T-helper 17 cell (primary cell): ENCODE measurements around the gene SLC35D3. TPM values are rescaled to one million over a fixed set of nuclear protein-coding genes. Genes with fewer than 3 reads are reported as not detected.
"Not testable (repeated sequence)": the region's sequence is repeated elsewhere in the genome, so short reads cannot be mapped to it uniquely, and the experiment has no call there.

Experiments
- ATAC-seq: fragments of 150-1000 bp; cut with Tn5 transposase; 2 replicates; pipeline ENCODE4 v1.10.0; 2021; ENCODE audit warnings: mild to moderate bottlenecking, moderate library complexity
- DNase-seq, 3 donors: peaks; one replicate each; pipeline versions ENCODE4 v3.0.0 to v3.0.0-alpha.2; 2020 to 2021
- H3K9me3 ChIP-seq: one replicate; pipeline ENCODE4 v1.7.0; 2013; ENCODE audit warnings: low read length, mild to moderate bottlenecking; ENCODE audit not compliant: control insufficient read depth, poor library complexity, severe bottlenecking
- H3K27ac Mint-ChIP-seq: one replicate; pipeline ENCODE4 v1.8.0; 2022; ENCODE audit warnings: mild to moderate bottlenecking, moderate library complexity, mixed read lengths
- H3K27me3 Mint-ChIP-seq: one replicate; pipeline ENCODE4 v1.8.0; 2022; ENCODE audit warnings: mixed read lengths
- H3K36me3 Mint-ChIP-seq: one replicate; pipeline ENCODE4 v1.8.0; 2022; ENCODE audit warnings: low read depth, mixed read lengths
- H3K4me1 Mint-ChIP-seq: one replicate; pipeline ENCODE4 v1.8.0; 2022; ENCODE audit warnings: mild to moderate bottlenecking, mixed read lengths
- H3K4me3 Mint-ChIP-seq: one replicate; pipeline ENCODE4 v1.8.0; 2022; ENCODE audit warnings: mild to moderate bottlenecking, moderate library complexity, mixed read lengths
- total RNA-seq, 4 donors: library from RNA in 2 of 4; stranded (reverse) in 2 of 4; gene quantifications; one replicate each; pipeline ENCODE4 v1.2.3 and lab custom pipeline; 2022 to 2026

The SLC35D3 gene
- total RNA-seq, 2 donors from 2014 or later, result 1.6 TPM; not detected in 1

DNA sequence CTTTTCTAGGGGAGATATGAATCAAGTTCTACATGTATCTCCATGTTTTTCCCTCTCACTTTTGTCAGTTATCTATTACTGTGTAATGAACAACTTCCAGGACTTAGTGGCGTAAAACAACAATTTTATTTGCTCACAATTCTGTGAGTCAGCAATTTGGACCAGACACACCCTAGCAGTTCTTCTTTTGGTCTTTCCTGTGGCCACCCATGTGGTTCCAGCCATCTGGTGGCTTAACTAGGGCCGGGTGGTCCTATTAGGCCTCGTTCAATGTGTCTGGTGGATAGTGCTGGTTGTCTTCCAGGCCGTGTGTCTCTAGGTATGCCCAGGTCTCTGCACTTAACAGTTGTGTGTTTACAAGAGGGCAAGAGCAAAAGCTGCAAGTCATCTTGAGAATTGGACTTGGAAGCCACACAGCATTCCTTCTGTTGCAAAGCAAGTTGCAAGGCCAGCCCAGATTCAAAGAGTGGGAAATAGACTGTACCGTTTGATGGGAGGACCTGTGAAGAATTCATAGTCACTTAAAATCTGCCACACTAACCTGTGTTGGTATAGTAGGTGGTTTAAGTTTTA lies 20.8 kb upstream of the SLC35D3 start:
- H3K9me3 ChIP-seq, result no peaks in the 10 kb centered on the region
- Mint-ChIP-seq H3K27me3 (no peaks in the 10 kb centered on the region), H3K4me3 (no peak overlapping the region), H3K27ac (no peak overlapping the region), H3K4me1 (no peaks in the 10 kb centered on the region), H3K36me3 (peaks cover 2% of the 10 kb centered on the region)
- no peak for DNase-seq
- no peak for ATAC-seq

DNA sequence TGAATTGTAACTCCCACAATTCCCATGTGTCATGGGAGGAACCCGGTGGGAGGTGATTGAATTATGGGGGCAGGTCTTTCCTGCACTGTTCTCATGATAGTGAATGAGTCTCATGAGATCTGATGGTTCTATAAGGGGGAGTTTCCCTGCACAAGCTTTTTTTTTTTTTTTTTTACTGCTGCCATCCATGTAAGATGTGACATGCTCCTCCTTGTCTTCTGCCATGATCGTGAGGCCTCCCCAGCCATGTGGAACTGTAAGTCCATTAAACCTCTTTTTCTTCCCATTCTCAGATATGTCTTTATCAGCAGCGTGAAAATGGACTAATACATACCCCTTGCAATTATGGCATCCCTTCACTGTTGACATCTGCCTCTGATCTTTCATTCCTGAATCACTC lies 17.6 kb upstream of the SLC35D3 start:
- not testable (repeated sequence) for H3K9me3 ChIP-seq

DNA sequence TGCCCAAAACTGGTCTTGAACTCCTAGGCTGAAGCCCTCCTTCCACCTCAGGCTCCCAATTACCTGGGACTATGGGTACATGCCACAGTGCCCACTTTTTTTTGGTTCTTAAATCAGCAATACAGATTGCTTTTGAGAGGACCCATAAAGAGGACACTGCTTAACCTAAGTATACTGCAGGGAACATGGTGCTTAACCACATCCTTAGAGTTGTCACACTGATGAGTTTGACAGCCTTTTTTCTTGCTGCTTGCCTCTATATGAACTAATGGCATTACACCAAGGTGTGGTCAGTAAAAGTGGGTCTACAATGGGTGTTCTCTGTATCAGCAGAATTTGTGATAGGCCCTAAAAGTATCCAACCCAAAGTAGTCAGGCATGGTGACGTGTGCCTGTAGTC lies 7.2 kb upstream of the SLC35D3 start:
- peaks cover 22% of the 10 kb centered on the region for H3K36me3 Mint-ChIP-seq
- H3K9me3 ChIP-seq, result no peaks in the 10 kb centered on the region
- no peak for DNase-seq
- no peak for ATAC-seq
- peaks cover 14% of the 10 kb centered on the region for H3K27me3 Mint-ChIP-seq
- H3K4me1 Mint-ChIP-seq, result peaks cover 5% of the 10 kb centered on the region
- H3K27ac Mint-ChIP-seq, result no peak overlapping the region
- no peak overlapping the region for H3K4me3 Mint-ChIP-seq

More for the DNA sequence above, 17.6 kb upstream of the SLC35D3 start:
- not testable (repeated sequence) for DNase-seq, H3K27me3 Mint-ChIP-seq, H3K36me3 Mint-ChIP-seq, ATAC-seq, H3K27ac Mint-ChIP-seq, H3K4me1 Mint-ChIP-seq, H3K4me3 Mint-ChIP-seq

DNA sequence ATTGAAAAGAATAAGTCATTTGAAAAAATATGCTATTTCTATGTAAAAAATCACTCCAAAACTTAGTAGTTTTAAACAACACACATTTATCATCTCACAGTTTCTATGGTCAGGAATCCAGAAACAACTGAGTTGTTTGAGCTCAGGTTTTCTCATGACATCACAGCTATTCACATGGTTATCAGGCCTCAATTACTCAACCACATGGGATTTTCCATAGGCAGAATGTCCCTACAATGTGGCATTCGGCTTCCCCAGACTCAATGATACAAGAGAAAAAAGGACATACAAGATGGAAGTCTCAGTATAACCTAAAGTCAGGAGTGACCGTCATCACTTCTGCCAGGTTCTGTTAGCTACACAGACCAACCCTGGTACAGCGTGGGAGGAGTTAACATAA lies 3.4 kb upstream of the SLC35D3 start:
- DNase-seq (no peak), ATAC-seq (no peak)
- no peak overlapping the region for H3K4me3 Mint-ChIP-seq
- peaks cover 11% of the 10 kb centered on the region for H3K36me3 Mint-ChIP-seq
- H3K4me1 Mint-ChIP-seq, result peaks cover 21% of the 10 kb centered on the region
- no peak overlapping the region for H3K27ac Mint-ChIP-seq
- peaks cover 35% of the 10 kb centered on the region for H3K27me3 Mint-ChIP-seq
- no peaks in the 10 kb centered on the region for H3K9me3 ChIP-seq

DNA sequence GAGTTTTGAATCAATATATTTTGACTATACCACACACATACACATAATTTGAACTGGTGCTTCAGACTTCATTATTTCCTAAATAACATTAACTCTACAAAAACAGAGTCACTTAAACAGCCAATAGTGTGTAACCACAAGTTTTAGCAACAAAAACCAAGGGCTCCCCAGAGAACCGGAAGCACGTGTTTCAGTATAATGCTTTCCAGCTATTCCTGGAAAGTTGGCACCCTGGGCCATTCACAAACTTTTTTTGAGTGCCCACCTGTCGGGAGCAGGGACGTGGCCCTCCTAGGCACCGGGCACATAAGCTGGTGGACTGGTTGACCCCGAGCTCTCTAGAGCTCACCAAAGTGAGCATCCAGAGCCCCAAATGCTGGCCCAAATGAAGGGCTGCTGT lies 1.9 kb upstream of the SLC35D3 start:
- ATAC-seq, result peak; percentile 12
- peaks cover 45% of the 10 kb centered on the region for H3K27me3 Mint-ChIP-seq

DNA sequence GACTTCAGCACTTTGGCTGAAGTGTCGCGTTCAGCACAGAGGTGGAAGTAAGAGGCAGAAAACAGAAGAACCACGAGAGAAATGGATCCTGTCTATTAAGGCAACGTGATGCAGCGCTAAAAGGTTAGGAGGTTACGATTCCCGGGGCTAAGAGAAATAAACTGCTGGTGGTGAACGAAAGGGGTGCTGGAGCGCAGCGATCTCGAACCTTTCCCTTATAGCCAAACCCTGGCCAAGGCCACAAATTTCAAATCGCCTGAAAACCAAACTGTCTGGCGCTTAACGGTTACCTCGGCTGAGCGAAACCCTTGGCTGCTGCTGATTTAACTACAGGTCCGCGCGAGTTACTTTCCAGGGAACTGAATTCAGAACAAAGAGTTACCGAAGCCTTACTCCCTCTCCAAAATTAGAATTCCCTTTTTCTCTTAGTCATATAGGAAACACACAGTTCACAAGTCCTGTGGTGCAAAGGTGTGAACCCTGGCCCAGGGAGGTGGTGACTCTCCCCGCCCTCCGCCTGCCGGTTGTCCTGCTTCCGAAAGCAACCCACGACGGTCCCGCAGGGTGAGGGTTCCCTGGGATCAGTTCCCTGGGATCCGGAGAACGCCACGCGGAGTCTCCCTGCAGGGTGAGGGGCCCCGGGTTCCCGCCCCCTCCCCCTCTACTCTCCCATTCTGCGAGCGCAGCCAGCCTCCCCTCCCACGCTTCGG lies 1.3 kb upstream of the SLC35D3 start:
- H3K4me3 Mint-ChIP-seq, result peak overlapping the region; percentile 90
- no peaks in the 10 kb centered on the region for H3K9me3 ChIP-seq
- H3K4me1 Mint-ChIP-seq, result peaks cover 23% of the 10 kb centered on the region
- H3K27ac Mint-ChIP-seq, result no peak overlapping the region
- peaks cover 11% of the 10 kb centered on the region for H3K36me3 Mint-ChIP-seq
- peaks cover 45% of the 10 kb centered on the region for H3K27me3 Mint-ChIP-seq
- peak in 1 of 3 donors; percentile 16 for DNase-seq
- peak; percentile 28 for ATAC-seq

More for the DNA sequence above, 1.9 kb upstream of the SLC35D3 start:
- Mint-ChIP-seq H3K4me3 (peak overlapping the region; percentile 90), H3K36me3 (peaks cover 15% of the 10 kb centered on the region), H3K4me1 (peaks cover 25% of the 10 kb centered on the region), H3K27ac (no peak overlapping the region)
- DNase-seq, result no peak
- no peaks in the 10 kb centered on the region for H3K9me3 ChIP-seq

DNA sequence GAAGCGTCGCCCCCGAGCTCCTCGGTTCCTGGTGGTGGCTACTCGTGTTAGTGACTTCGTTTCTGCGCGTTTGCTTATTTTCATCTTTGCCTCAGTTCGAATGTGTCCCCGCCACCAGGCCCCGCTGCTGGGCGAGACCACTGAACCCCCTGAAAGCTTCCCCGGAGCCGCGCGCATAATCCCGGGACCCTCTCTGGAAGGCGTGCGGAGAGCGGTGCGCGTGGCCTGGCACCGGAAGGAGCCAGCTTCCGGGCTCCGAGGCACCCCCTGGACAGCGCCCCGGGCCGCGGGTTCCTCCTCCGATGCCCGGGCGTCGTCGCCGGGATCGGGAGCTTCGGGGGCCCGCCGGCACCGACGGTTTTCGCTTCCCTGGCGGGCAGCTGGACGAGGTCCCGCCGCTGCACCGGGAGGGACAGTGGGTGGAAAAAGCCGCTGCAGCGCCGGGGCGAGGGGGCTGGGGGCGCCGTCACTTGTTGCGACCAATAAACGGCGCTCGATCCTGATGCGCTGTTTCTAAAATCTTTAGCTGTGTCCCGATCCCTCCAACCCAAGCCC lies 643 bp upstream of the SLC35D3 start:
- H3K4me1 Mint-ChIP-seq, result peaks cover 23% of the 10 kb centered on the region
- no peaks in the 10 kb centered on the region for H3K9me3 ChIP-seq
- peaks cover 9% of the 10 kb centered on the region for H3K36me3 Mint-ChIP-seq
- no peak for ATAC-seq
- peak overlapping the region; percentile 90 for H3K4me3 Mint-ChIP-seq
- H3K27me3 Mint-ChIP-seq, result peaks cover 45% of the 10 kb centered on the region
- no peak for DNase-seq
- H3K27ac Mint-ChIP-seq, result no peak overlapping the region

DNA sequence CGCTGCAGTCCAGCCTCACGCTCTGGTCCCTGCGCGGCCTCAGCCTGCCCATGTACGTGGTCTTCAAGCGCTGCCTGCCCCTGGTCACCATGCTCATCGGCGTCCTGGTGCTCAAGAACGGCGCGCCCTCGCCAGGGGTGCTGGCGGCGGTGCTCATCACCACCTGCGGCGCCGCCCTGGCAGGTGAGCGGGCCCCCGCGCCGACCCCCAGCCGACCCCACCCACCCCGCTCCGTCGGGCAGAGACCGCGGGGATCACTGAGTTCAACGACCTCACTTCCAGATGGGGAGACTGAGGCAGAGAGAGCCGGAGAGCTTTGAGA lies 545 bp downstream of the SLC35D3 start:
- no peak for DNase-seq

DNA sequence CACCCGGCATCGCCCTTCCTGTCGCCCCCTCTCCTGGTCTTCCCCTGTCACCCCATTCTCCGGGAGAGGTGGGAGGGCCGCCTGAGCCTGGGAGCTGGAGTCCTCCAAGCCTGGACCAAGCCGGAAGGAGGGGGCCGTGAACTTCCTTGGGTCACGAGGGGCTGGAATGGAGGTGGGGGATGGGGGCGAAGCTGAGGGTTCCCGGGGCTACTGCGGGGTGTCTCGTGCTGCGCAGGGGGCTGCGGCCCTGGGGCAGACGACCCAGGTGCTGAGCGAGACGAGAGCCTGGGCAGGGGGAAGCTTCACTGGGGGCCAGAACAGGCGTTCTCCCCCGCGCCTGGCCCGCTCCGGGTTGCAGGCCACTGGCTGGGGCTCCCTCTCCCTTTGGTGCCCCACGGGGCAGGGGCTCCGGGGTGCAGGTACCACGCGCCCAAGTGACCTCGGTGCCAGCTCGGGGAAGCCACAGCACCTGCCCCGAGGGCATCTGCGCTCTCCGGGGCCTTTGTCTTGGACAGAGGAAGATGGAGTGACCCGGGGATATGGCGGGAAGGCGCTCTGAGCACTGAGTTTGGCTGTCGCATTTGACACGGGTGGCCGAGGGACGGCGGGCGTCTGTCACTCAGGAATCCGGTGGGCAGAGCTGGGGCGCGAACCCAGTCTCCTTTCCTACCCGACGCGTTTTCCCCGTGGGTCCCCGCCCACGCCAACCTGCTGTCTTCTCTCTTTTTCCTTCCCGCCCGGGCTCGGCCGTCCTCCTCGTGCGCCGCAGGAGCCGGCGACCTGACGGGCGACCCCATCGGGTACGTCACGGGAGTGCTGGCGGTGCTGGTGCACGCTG lies 1.2 kb downstream of the SLC35D3 start:
- Mint-ChIP-seq H3K4me1 (peaks cover 23% of the 10 kb centered on the region), H3K27ac (no peak overlapping the region), H3K4me3 (peak overlapping the region; percentile 88), H3K27me3 (peaks cover 57% of the 10 kb centered on the region), H3K36me3 (peaks cover 6% of the 10 kb centered on the region)
- no peak for ATAC-seq
- H3K9me3 ChIP-seq, result no peaks in the 10 kb centered on the region
- no peak for DNase-seq

More for the DNA sequence above, 545 bp downstream of the SLC35D3 start:
- Mint-ChIP-seq H3K27ac (no peak overlapping the region), H3K4me1 (peaks cover 23% of the 10 kb centered on the region), H3K27me3 (peaks cover 57% of the 10 kb centered on the region), H3K36me3 (peaks cover 6% of the 10 kb centered on the region), H3K4me3 (peak overlapping the region; percentile 88)
- ATAC-seq, result peak; percentile 32
- no peaks in the 10 kb centered on the region for H3K9me3 ChIP-seq

DNA sequence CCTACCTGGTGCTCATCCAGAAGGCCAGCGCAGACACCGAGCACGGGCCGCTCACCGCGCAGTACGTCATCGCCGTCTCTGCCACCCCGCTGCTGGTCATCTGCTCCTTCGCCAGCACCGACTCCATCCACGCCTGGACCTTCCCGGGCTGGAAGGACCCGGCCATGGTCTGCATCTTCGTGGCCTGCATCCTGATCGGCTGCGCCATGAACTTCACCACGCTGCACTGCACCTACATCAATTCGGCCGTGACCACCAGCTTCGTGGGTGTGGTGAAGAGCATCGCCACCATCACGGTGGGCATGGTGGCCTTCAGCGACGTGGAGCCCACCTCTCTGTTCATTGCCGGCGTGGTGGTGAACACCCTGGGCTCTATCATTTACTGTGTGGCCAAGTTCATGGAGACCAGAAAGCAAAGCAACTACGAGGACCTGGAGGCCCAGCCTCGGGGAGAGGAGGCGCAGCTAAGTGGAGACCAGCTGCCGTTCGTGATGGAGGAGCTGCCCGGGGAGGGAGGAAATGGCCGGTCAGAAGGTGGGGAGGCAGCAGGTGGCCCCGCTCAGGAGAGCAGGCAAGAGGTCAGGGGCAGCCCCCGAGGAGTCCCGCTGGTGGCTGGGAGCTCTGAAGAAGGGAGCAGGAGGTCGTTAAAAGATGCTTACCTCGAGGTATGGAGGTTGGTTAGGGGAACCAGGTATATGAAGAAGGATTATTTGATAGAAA lies 2.0 kb downstream of the SLC35D3 start:
- peaks cover 6% of the 10 kb centered on the region for H3K36me3 Mint-ChIP-seq
- H3K4me1 Mint-ChIP-seq, result peaks cover 23% of the 10 kb centered on the region
- no peak for DNase-seq
- no peaks in the 10 kb centered on the region for H3K9me3 ChIP-seq
- H3K27me3 Mint-ChIP-seq, result peaks cover 51% of the 10 kb centered on the region
- H3K4me3 Mint-ChIP-seq, result peak overlapping the region; percentile 88
- no peak overlapping the region for H3K27ac Mint-ChIP-seq
- no peak for ATAC-seq

DNA sequence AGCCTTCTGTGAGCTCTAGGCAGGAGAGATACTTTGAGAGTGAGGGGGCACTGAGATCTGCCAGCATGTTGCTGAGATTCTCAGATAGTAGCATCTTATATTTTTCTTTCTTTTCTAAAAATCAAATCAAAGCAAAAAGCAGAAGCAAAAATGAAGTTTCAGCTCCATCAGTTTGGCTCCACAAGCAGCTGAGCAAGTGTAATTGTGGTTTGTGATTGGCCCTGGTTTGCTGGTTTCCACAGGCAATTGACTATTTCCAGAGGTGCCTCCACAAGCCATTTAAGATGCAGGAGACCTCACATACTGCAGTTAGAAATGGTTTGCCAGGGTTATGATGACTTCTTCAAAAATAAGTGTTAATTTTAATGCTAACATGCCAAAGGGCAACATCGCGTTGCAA lies 4.3 kb downstream of the SLC35D3 start:
- no peaks in the 10 kb centered on the region for H3K9me3 ChIP-seq
- Mint-ChIP-seq H3K4me1 (peaks cover 11% of the 10 kb centered on the region), H3K36me3 (peaks cover 8% of the 10 kb centered on the region), H3K27me3 (peaks cover 54% of the 10 kb centered on the region), H3K27ac (no peak overlapping the region), H3K4me3 (no peak overlapping the region)
- no peak for DNase-seq
- ATAC-seq, result no peak

DNA sequence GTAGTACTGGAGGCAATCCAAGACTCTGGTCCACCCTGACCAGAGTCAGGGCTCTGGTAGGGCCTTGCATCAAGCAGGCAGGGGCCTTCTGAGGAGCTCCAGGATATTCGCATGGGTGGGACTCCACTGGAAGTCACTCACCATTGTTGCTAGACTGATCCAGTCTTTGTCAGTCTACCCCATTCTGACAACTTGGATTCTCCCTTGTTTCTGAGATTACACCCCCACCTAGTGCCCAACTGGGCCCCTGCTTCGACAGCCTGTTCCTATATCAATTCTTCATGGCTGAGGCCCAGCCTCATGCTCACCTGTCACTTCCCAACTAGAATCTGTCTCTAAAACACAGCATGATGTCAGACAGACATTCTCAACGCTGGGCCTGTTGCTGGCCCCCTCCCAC lies 5.2 kb downstream of the SLC35D3 start:
- Mint-ChIP-seq H3K4me3 (no peak overlapping the region), H3K36me3 (peaks cover 8% of the 10 kb centered on the region), H3K27me3 (peaks cover 59% of the 10 kb centered on the region), H3K27ac (no peak overlapping the region), H3K4me1 (peaks cover 10% of the 10 kb centered on the region)
- ATAC-seq (no peak), DNase-seq (no peak)
- H3K9me3 ChIP-seq, result no peaks in the 10 kb centered on the region

DNA sequence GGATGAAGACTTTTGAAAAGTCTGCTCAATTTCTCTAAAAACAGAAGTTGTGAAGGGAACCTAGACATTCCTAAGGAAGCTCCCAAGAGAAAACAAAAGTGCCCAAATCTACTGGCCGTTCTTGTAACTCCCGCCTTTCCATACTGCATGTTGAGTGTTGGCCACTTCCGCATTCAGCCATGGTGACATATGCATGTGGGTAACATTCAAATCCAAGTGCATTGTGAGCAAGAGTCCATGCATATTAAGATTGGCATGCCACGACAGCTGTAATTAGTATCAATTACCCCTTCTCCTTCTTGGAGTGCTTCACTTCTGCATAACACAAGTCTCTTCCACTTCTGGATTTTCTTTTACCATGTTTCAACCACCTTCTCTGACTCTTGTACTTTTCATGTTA lies 8.4 kb downstream of the SLC35D3 start:
- no peaks in the 10 kb centered on the region for H3K4me1 Mint-ChIP-seq
- peaks cover 11% of the 10 kb centered on the region for H3K36me3 Mint-ChIP-seq
- H3K4me3 Mint-ChIP-seq, result no peak overlapping the region
- H3K27ac Mint-ChIP-seq, result no peak overlapping the region
- ATAC-seq (no peak), DNase-seq (no peak)
- H3K27me3 Mint-ChIP-seq, result peaks cover 71% of the 10 kb centered on the region
- H3K9me3 ChIP-seq, result no peaks in the 10 kb centered on the region
